H9 (cell line): ENCODE data around the gene MYO7B. TPM values are rescaled to one million over a fixed set of nuclear protein-coding genes. Genes with fewer than 3 reads are reported as not detected.

Experiments used
- DNase-seq: peaks from one replicate; pipeline ENCODE4 v3.0.0-alpha.2; 2017
- H2AFZ ChIP-seq: one replicate; pipeline ENCODE4 v1.6.1; 2013; ENCODE audit warnings: mild to moderate bottlenecking, low read length, control low read depth, moderate library complexity
- H2AK5ac ChIP-seq: 2 replicates; pipeline ENCODE4 v1.6.1; 2013; ENCODE audit warnings: low read length, control low read depth, mixed read lengths; ENCODE audit not compliant: insufficient read length
- H2BK120ac ChIP-seq: one replicate; pipeline ENCODE4 v1.6.1; 2013; ENCODE audit warnings: low read depth, mild to moderate bottlenecking, low read length, control low read depth, inconsistent platforms; ENCODE audit not compliant: poor library complexity, severe bottlenecking
- H2BK12ac ChIP-seq: 2 replicates; pipeline ENCODE4 v1.6.1; 2013; ENCODE audit warnings: low read length, control low read depth, mixed read lengths, low read depth; ENCODE audit not compliant: insufficient read length
- H2BK15ac ChIP-seq: 2 replicates; pipeline ENCODE4 v1.6.1; 2013; ENCODE audit warnings: low read depth, low read length, control low read depth
- H2BK20ac ChIP-seq: one replicate; pipeline ENCODE4 v1.6.1; 2013; ENCODE audit warnings: low read depth, mild to moderate bottlenecking, low read length, control low read depth, inconsistent platforms; ENCODE audit not compliant: poor library complexity, severe bottlenecking
- H2BK5ac ChIP-seq: 2 replicates; pipeline ENCODE4 v1.6.1; 2013; ENCODE audit warnings: low read length, control low read depth, mixed read lengths; ENCODE audit not compliant: insufficient read length
- H3K14ac ChIP-seq: 2 replicates; pipeline ENCODE4 v1.6.1; 2013; ENCODE audit warnings: low read length, control low read depth; ENCODE audit not compliant: insufficient read depth
- H3K18ac ChIP-seq: 2 replicates; pipeline ENCODE4 v1.6.1; 2013; ENCODE audit warnings: low read depth, mild to moderate bottlenecking, mixed read lengths, low read length, control low read depth; ENCODE audit not compliant: insufficient read length
- H3K23ac ChIP-seq: 2 replicates; pipeline ENCODE4 v1.6.1; 2013; ENCODE audit warnings: low read length, control low read depth, mixed read lengths, low read depth; ENCODE audit not compliant: insufficient read length
- H3K23me2 ChIP-seq: 2 replicates; pipeline ENCODE4 v1.6.1; 2013; ENCODE audit warnings: low read depth, mild to moderate bottlenecking, mixed read lengths, low read length, control low read depth; ENCODE audit not compliant: insufficient read length, poor library complexity, severe bottlenecking
- H3K27ac ChIP-seq: 2 replicates; pipeline ENCODE4 v1.5.1; 2013; ENCODE audit warnings: low read length, control low read depth, mixed read lengths, low read depth; ENCODE audit not compliant: insufficient read length
- H3K27me3 ChIP-seq: 2 replicates; pipeline ENCODE4 v1.6.1; 2013; ENCODE audit warnings: low read length, control low read depth, inconsistent platforms; ENCODE audit not compliant: insufficient read depth
- H3K4ac ChIP-seq: 2 replicates; pipeline ENCODE4 v1.6.1; 2013; ENCODE audit warnings: low read depth, mild to moderate bottlenecking, control low read depth, inconsistent platforms, low read length, moderate library complexity
- H3K4me1 ChIP-seq: 2 replicates; pipeline ENCODE4 v1.6.1; 2013; ENCODE audit warnings: low read length, control low read depth, inconsistent platforms; ENCODE audit not compliant: insufficient read depth
- H3K4me2 ChIP-seq: 2 replicates; pipeline ENCODE4 v1.6.1; 2013; ENCODE audit warnings: low read length, control low read depth, mixed read lengths; ENCODE audit not compliant: insufficient read length, insufficient read depth
- H3K56ac ChIP-seq: 2 replicates; pipeline ENCODE4 v1.6.1; 2013; ENCODE audit warnings: low read depth, mild to moderate bottlenecking, mixed read lengths, low read length, control low read depth; ENCODE audit not compliant: insufficient read length
- H3K79me1 ChIP-seq: 2 replicates; pipeline ENCODE4 v1.6.1; 2013; ENCODE audit warnings: low read depth, mild to moderate bottlenecking, moderate library complexity, low read length, control low read depth, inconsistent platforms; ENCODE audit not compliant: insufficient read depth, poor library complexity, severe bottlenecking
- H3K79me2 ChIP-seq: 2 replicates; pipeline ENCODE4 v1.6.1; 2013; ENCODE audit warnings: low read length, control low read depth, inconsistent platforms; ENCODE audit not compliant: insufficient read depth
- H3K9ac ChIP-seq: 2 replicates; pipeline ENCODE4 v1.6.1; 2013; ENCODE audit warnings: low read length, control low read depth, mixed read lengths; ENCODE audit not compliant: insufficient read length; ENCODE audit errors: extremely low read depth
- H3K9me3 ChIP-seq: one replicate; pipeline ENCODE4 v1.6.1; 2013; ENCODE audit warnings: low read depth, low read length, inconsistent platforms; ENCODE audit not compliant: control insufficient read depth
- H3T11ph ChIP-seq: one replicate; pipeline ENCODE4 v1.6.1; 2013; ENCODE audit warnings: mild to moderate bottlenecking, low read length, control low read depth, inconsistent platforms
- H4K20me1 ChIP-seq: one replicate; pipeline ENCODE4 v1.6.1; 2013; ENCODE audit not compliant: control insufficient read depth, insufficient read length, insufficient read depth
- H4K5ac ChIP-seq: 2 replicates; pipeline ENCODE4 v1.6.1; 2013; ENCODE audit warnings: low read depth, mild to moderate bottlenecking, mixed read lengths, low read length, control low read depth; ENCODE audit not compliant: insufficient read length
- H4K8ac ChIP-seq: replicated peaks from 2 replicates; pipeline ENCODE4 v1.6.1; 2013; ENCODE audit warnings: low read length, control low read depth, mixed read lengths, low read depth; ENCODE audit not compliant: insufficient read length
- H4K91ac ChIP-seq: 2 replicates; pipeline ENCODE4 v1.6.1; 2013; ENCODE audit warnings: low read depth, mild to moderate bottlenecking, moderate library complexity, mixed read lengths, low read length, control low read depth; ENCODE audit not compliant: insufficient read length
- H3K27ac Mint-ChIP-seq, 3 experiments: 2 replicates in 2 of 3; 3 replicates in 1 of 3; pipeline ENCODE4 v1.8.0; 2020 to 2021; ENCODE audit warnings: mixed read lengths in 3 of 3, mild to moderate bottlenecking in 1 of 3, moderate library complexity in 1 of 3
- H3K27me3 Mint-ChIP-seq: 2 replicates; pipeline ENCODE4 v1.8.0; 2021; ENCODE audit warnings: low read depth, mild to moderate bottlenecking, moderate library complexity, mixed read lengths
- H3K36me3 Mint-ChIP-seq, 3 experiments: 2 replicates in 2 of 3; 3 replicates in 1 of 3; pipeline ENCODE4 v1.8.0; 2020 to 2021; ENCODE audit warnings: low read depth in 3 of 3, mixed read lengths in 3 of 3; ENCODE audit not compliant: insufficient read depth in 1 of 3
- H3K4me1 Mint-ChIP-seq, 2 experiments: 2 replicates each; pipeline ENCODE4 v1.8.0; 2020; ENCODE audit warnings: mixed read lengths in 2 of 2
- H3K4me3 Mint-ChIP-seq, 2 experiments: 2 replicates in 1 of 2; 3 replicates in 1 of 2; pipeline ENCODE4 v1.8.0; 2020 to 2021; ENCODE audit warnings: mild to moderate bottlenecking in 2 of 2, mixed read lengths in 2 of 2, moderate library complexity in 1 of 2
- H3K9me3 Mint-ChIP-seq, 2 experiments: 2 replicates in 1 of 2; 3 replicates in 1 of 2; pipeline ENCODE4 v1.8.0; 2020; ENCODE audit warnings: mild to moderate bottlenecking in 2 of 2, mixed read lengths in 2 of 2, moderate library complexity in 1 of 2
- CTCF ChIP-seq: fragments of 200-600 bp; sonication (generic); conservative IDR thresholded peaks from 3 replicates; pipeline ENCODE4 v1.8.0; 2021; ENCODE audit warnings: antibody characterized with exemption, mild to moderate bottlenecking
- WGBS: extraction: QIAGEN DNeasy Blood & Tissue Kit; methylation state at CpG from one replicate; pipeline ENCODE4 v1.1.7; 2013; ENCODE audit warnings: missing lambda C conversion rate, low lambda C conversion rate, mixed read lengths; ENCODE audit not compliant: insufficient read length; ENCODE audit errors: extremely low coverage; 5-methylcytosine and 5-hydroxymethylcytosine counted together
- total RNA-seq: library from RNA; stranded (reverse); gene quantifications from 2 replicates; pipeline ENCODE4 v1.2.1, GENCODE V29; 2021

The MYO7B gene
- total RNA-seq, 1 experiment from 2014 or later: not detected

GRCh38 chr2:127530245-127531140 is 5.0 kb upstream of the MYO7B start:
- H2BK5ac ChIP-seq: no peak overlapping the region
- Mint-ChIP-seq H3K4me1 (peaks cover 16% of the 10 kb centered on the region in 2 experiments), H3K4me3 (no peak overlapping the region; a peak in 1 of 5 replicates), H3K27me3 (peaks cover 14% of the 10 kb centered on the region), H3K27ac (peak overlapping the region in 1 of 3 experiments; percentile 49; a peak in 1 of 7 replicates), H3K9me3 (peaks cover 6 to 7% of the 10 kb centered on the region in 2 experiments), H3K36me3 (peaks cover 0 to 3% (median 0%) of the 10 kb centered on the region in 3 experiments; a peak in 3 of 7 replicates)
- H4K8ac ChIP-seq: no peak overlapping the region
- no peak overlapping the region for H3K56ac ChIP-seq
- H4K91ac ChIP-seq: no peak overlapping the region
- H3K4ac ChIP-seq: no peak overlapping the region
- no peak overlapping the region for H3T11ph ChIP-seq
- no peak overlapping the region for H3K18ac ChIP-seq
- no peaks in the 10 kb centered on the region for H3K79me1 ChIP-seq
- peaks cover 2% of the 10 kb centered on the region; the same call in 1 of the 2 replicates for H3K79me2 ChIP-seq
- no peak; the same call in 2 of the 3 replicates for TF ChIP-seq CTCF
- no peak overlapping the region for H3K14ac ChIP-seq
- no peaks in the 10 kb centered on the region for H3K9me3 ChIP-seq
- WGBS: no CpG with 5 or more reads among the region's 3 CpGs
- no peaks in the 10 kb centered on the region for H4K20me1 ChIP-seq
- no peaks in the 10 kb centered on the region; the same call in 1 of the 2 replicates for H3K4me1 ChIP-seq
- H3K27ac ChIP-seq: no peak overlapping the region
- no peak overlapping the region for H2BK12ac ChIP-seq
- H3K23me2 ChIP-seq: peaks cover 7% of the 10 kb centered on the region
- DNase-seq: no peak
- no peak overlapping the region for H3K9ac ChIP-seq
- H2AK5ac ChIP-seq: no peak overlapping the region
- no peak overlapping the region for H3K23ac ChIP-seq
- no peak overlapping the region for H2BK15ac ChIP-seq
- H2AFZ ChIP-seq: no peak overlapping the region
- H2BK20ac ChIP-seq: no peak overlapping the region
- no peak overlapping the region for H4K5ac ChIP-seq
- no peaks in the 10 kb centered on the region for H3K27me3 ChIP-seq
- no peak overlapping the region for H3K4me2 ChIP-seq
- H2BK120ac ChIP-seq: no peak overlapping the region
